ENCODE data around the gene ACADS.

Gene ACADS

GRCh38 chr12:120757226-120757742 is 31.7 kb downstream of the ACADS start:
- no peak for DNase-seq (ENCODE audit: low read depth, low spot score)

- DNase-seq (ENCODE audit: low read depth, low spot score): no peak
Observed at GRCh38 chr12:120757949-120758348, 32.3 kb downstream of the ACADS start.

GRCh38 chr12:120758798-120759590 is 33.4 kb downstream of the ACADS start:
- DNase-seq (ENCODE audit: low read depth, low spot score): no peak

GRCh38 chr12:120759591-120760348 is 34.1 kb downstream of the ACADS start:
- no peak for DNase-seq (ENCODE audit: low read depth, low spot score)

- no peak for DNase-seq (ENCODE audit: low read depth, low spot score)
Observed at GRCh38 chr12:120760349-120761254, 35.0 kb downstream of the ACADS start.

GRCh38 chr12:120761519-120761934 is 35.9 kb downstream of the ACADS start:
- peak; percentile 75 for DNase-seq (ENCODE audit: low read depth, low spot score)

- peak; percentile 52 for DNase-seq (ENCODE audit: low read depth, low spot score)
Observed at GRCh38 chr12:120762086-120762485, 36.5 kb downstream of the ACADS start.

- DNase-seq (ENCODE audit: low read depth, low spot score): no peak
Observed at GRCh38 chr12:120763250-120763649, 37.6 kb downstream of the ACADS start.

GRCh38 chr12:120764816-120765215 is 39.2 kb downstream of the ACADS start:
- no peak for DNase-seq (ENCODE audit: low read depth, low spot score)

- DNase-seq (ENCODE audit: low read depth, low spot score): no peak
Observed at GRCh38 chr12:120766566-120766965, 40.9 kb downstream of the ACADS start.

- DNase-seq (ENCODE audit: low read depth, low spot score): no peak
Observed at GRCh38 chr12:120767071-120768024, 41.7 kb downstream of the ACADS start.

- DNase-seq (ENCODE audit: low read depth, low spot score): no peak
Observed at GRCh38 chr12:120771097-120771496, 45.5 kb downstream of the ACADS start.

- DNase-seq (ENCODE audit: low read depth, low spot score): no peak
Observed at GRCh38 chr12:120774169-120774916, 48.7 kb downstream of the ACADS start.

GRCh38 chr12:120775862-120776552 is 50.4 kb downstream of the ACADS start:
- peak; percentile 16 for DNase-seq (ENCODE audit: low read depth, low spot score)

GRCh38 chr12:120783197-120783596 is 57.6 kb downstream of the ACADS start:
- DNase-seq (ENCODE audit: low read depth, low spot score): peak; percentile 7

- DNase-seq (ENCODE audit: low read depth, low spot score): no peak
Observed at GRCh38 chr12:120784804-120785203, 59.2 kb downstream of the ACADS start.

GRCh38 chr12:120787889-120788288 is 62.3 kb downstream of the ACADS start:
- no peak for DNase-seq (ENCODE audit: low read depth, low spot score)

Measured in astrocyte of the hippocampus (primary cell).